Lower leg skin (tissue), 3 donors: ENCODE results near the gene STARD9.

Experiments used
- CTCF ChIP-seq, 3 donors: fragments of 450-650 bp; IDR thresholded peaks; one replicate each; pipeline ENCODE4 v1.5.1; 2016; ENCODE audit warnings: antibody characterized with exemption in 3 of 3, mild to moderate bottlenecking in 3 of 3, moderate library complexity in 2 of 3
- POLR2A ChIP-seq, 2 donors: fragments of 450-650 bp; IDR thresholded peaks; one replicate each; pipeline ENCODE4 v1.6.1; 2016 to 2017; ENCODE audit warnings: antibody characterized with exemption in 2 of 2, mild to moderate bottlenecking in 1 of 2, moderate library complexity in 1 of 2

- no peak for TF ChIP-seq POLR2A (IDR thresholded peaks at IDR 0.05)
- TF ChIP-seq CTCF (IDR thresholded peaks at IDR 0.05) = no peak
These were observed 40.7 kb downstream of the STARD9 start for GRCh38 chr15:42616107-42616506.
